ENCODE data around the gene FAM83C.
A peak's percentile ranks its signal among the peaks of the same experiment; 100 is the strongest.
"Not testable (repeated sequence)": the region's sequence is repeated elsewhere in the genome, so short reads cannot be mapped to it uniquely, and the experiment has no call there.

Gene FAM83C

GRCh38 chr20:35262731-35263531, 29.3 kb downstream of the FAM83C start:
- not testable (repeated sequence) for DNase-seq

GRCh38 chr20:35262321-35262720, 29.9 kb downstream of the FAM83C start:
- DNase-seq, result not testable (repeated sequence)

DNA sequence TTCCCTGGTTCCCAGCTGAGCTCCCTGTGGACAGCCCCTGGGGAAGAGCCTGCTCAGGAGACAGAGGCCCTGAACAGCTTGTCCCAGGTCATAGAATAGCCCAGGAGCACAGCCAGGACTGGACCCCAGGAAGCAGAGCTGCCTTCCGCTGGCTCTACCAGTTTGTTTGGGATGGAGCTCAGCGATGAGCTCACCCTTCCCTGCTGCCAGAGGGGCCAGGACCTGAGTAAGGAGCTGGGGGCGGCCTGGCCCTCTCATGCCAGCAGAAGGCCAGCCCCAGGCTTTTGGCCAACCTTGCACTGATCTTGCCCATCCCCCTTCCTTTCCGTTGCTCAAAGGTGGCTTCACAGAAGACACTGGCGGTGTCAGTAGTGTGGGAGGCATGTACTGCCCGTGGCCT, 31.8 kb downstream of the FAM83C start:
- DNase-seq, result no peak

DNA sequence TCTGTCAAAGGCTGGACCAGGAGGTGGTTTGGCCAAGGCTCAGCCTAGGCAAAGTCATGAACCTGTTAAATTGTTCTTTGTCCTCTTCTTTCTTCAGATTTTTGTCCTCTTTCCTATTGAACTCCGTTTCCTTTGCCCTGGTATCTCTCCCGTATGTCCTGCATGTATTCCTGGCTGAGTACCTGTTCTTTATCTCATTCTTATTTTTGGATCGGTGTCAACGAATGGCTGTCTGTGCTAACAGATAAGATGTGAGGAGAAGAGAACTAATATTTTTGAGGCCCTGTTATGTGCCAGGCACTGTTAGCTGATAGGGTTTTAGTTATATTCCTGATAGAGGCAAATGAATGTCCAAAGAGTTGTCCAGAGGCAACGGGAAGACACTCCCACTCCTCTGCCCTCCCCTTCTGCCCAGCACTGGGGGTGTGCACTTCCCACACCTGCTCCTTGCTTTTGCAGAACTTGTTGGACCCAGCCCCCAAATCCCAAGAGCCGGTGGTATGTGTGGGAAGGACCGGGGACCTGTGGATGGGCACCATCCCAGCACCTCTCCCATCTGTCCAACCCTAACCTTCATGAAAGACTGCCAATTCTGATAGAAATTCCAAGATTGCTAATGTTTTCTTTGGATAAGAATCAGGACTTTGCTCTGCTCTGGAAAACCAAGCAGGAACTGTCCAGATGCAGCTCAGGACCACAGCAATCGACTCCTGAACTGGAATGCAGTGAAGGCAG, 34.9 kb downstream of the FAM83C start:
- no peak for DNase-seq

GRCh38 chr20:35254448-35254999, 37.7 kb downstream of the FAM83C start:
- DNase-seq, result no peak

- DNase-seq, result no peak
These were observed 39.2 kb downstream of the FAM83C start for GRCh38 chr20:35253010-35253409.

DNA sequence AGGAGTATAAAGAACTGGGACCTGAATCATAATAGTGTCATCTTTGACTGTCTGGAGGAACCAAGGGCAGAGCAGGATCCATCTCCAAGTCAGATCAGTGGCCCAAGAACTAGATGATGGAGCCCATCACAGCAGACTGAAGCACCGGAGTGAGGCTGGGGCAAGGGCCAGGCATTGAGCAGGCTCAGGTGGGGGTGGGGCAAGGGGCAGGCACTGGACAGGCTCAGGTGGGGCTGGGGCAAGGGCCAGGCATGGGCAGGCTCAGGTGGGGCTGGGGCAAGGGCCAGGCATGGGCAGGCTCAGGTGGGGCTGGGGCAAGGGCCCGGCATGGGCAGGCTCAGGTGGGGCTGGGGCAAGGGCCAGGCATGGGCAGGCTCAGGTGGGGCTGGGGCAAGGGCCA, 39.6 kb downstream of the FAM83C start:
- not testable (repeated sequence) for DNase-seq

- no peak for DNase-seq
These were observed 40.2 kb downstream of the FAM83C start for GRCh38 chr20:35252037-35252461.

DNA sequence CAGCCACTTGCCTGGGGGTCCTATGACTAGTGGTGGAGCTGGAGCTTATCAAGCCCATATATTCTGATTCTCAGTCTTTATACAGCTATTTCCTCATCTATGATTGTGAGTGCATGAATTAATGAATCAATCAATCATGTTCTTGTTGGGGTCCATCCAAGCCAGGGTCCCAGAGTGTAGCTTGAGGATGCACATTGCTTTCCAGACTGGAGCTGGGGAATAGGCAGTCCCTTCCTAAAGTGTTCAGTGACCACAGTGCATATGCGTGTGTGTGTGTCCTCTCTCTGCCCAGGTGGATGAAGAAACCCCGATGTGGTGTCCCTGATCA, 40.6 kb downstream of the FAM83C start:
- DNase-seq, result no peak

DNA sequence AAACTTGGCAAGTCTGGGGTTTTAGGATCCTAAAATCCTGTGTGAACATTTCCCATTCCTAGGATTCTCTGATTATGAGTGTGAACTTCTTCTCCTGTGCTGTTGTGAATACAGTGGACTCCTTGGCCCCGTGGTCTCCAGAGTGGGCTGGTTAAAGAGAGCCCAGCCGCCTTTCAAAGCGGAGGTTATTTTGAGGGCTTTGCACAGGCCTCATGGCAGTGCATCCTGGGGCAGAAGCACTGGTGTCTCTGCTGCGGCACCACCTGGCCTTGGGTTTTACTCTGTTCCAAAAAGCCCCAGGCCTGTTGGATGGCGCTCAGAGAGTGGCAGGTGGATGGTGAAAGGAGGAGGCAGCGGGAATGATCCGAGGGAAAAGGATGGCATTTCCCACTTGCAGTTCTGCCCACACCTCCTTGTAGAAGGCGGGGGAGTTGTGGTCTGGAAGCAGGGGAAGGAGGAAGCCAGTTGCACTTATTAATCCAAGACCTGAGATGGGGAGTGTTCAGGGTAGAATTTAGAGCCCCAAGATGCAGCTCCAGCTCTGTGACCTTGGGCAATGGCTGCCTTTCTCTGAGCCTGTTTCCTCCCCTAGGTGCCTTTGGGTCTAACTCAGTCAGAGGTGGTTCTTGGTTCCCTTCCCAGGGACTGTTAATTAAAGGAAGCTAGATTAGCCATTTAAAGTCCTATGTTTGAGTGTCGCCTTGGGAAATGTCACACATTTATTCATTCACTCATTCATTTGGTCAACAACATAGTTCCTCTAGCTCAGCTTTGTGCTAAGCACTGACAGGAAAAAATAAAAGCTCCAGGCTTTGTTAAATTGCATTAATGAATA, 43.4 kb downstream of the FAM83C start:
- peak; percentile 11 for DNase-seq

DNA sequence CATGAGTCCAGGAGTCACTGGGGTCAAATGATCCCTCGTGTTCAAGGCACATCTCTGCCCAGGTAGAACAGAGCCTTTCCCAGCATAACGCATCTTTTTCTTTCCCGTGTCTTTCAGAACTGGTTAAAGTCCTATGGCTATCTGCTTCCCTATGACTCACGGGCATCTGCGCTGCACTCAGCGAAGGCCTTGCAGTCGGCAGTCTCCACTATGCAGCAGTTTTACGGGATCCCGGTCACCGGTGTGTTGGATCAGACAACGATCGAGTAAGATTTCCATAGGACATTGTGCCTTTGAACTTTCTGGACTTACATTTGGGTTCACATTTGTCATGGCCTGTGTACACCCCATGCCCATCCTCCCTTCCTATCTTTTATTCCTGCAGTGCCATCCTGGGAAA, 45.5 kb downstream of the FAM83C start:
- DNase-seq, result no peak

DNA sequence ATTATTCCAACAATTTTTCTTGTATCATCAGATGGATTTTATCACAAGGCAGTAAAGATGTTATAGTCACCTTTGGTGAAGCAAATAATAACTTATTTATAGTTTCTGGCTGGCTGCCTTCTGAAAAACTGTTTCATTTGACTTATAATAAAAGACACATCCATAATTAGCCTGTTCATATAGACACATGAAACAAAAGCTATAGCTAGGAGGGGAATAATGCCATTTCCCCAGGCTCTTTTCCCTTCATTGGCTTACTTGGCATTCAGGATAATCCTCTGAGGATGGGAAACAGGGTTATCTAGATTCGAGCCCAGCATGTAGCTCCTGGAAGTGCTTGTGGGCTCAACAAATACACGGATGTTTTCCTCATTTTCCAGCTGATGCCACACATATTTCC, 48.2 kb downstream of the FAM83C start:
- no peak for DNase-seq

DNA sequence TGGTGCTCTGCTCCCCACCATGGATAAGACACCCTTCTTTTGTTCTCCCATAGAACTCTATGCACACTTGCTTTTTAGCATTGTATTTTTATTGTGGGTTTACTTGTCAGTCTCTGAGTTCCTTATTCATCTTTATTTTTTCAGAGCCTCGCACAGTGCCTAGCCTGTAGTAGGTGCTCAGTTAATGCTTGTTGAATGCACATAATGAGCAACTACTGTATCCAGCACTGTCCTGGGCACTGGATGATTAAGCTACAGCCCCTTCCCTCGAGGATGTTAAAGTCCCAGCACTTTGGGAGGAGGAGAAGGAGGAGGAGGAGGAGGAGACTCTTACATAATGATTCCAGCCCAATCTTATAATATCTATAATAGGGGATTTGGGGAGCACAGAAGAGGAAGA, 48.9 kb downstream of the FAM83C start:
- DNase-seq, result no peak

- no peak for DNase-seq
These were observed 51.4 kb downstream of the FAM83C start for GRCh38 chr20:35240811-35241293.

GRCh38 chr20:35240083-35240810, 52.0 kb downstream of the FAM83C start:
- DNase-seq, result no peak

GRCh38 chr20:35238735-35239134, 53.5 kb downstream of the FAM83C start:
- DNase-seq, result no peak

GRCh38 chr20:35238170-35238569, 54.1 kb downstream of the FAM83C start:
- no peak for DNase-seq

GRCh38 chr20:35237486-35237885, 54.7 kb downstream of the FAM83C start:
- DNase-seq, result no peak

DNA sequence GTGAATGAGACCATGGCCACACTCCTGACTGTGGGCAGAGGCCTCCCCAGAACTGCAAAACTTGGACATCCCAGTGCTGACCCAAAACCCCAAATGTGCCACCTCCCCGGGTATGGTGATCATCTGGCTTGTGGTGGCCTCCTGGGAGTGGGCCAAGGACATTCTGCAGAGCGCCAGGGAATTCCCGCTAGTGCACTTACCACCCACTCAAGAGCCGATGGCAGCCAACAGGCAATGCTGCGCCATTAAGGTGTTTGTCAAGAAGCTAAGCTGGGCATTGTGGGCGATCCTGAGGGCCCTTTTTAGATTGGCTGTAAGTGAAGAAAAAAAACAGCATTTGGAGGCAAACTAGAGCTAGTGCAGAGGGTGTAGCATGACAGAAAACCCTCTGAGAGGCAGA, 56.3 kb downstream of the FAM83C start:
- DNase-seq, result no peak

Data from NCI-H2171 treated with DMSO at 0.1 percent for 48 hours (cell line).